Measurements from ENCODE around the gene SIGLECL1. TPM values are rescaled to one million over a fixed set of nuclear protein-coding genes. Genes with fewer than 3 reads are reported as not detected.

Gene SIGLECL1
- total and polyA plus RNA-seq, 2 donors from 2014 or later, result not detected

DNA sequence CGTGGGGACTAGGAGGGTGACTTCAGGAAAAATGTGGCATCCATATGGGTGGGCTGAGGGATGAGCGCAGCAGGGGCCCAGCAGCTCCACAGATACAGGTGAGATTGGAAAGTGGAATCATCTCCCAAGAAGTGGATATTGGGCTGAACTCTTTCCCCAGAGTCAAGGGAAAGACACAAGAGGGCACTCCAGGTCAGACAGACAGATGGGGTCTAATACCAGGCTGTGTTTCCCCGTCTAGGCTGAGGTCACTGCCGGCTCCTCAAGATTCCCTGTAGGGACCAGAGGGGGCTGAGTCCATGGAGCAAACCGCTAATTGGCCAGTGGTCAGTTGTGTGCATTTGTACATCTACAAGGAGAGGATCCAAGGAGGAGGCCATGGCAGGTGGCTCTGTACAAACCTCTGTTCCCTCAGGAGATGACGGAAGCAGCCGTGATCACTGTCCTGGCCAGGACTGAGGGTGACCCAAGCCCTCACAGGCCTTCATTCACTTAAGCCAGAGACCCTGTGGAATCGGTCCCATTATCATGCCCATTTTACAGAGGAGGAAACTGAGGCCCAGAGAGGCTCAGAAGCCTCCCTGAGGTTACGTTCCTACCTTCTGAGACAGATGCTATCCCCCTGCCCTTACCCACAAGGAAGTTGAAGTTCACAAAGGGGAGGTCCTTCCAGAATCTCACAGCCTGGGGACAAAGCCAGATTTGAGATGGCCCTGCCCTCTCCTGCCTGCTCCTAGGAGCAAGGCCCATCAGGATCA lies 45.6 kb downstream of the SIGLECL1 start:
- TF ChIP-seq, protein P1, sequence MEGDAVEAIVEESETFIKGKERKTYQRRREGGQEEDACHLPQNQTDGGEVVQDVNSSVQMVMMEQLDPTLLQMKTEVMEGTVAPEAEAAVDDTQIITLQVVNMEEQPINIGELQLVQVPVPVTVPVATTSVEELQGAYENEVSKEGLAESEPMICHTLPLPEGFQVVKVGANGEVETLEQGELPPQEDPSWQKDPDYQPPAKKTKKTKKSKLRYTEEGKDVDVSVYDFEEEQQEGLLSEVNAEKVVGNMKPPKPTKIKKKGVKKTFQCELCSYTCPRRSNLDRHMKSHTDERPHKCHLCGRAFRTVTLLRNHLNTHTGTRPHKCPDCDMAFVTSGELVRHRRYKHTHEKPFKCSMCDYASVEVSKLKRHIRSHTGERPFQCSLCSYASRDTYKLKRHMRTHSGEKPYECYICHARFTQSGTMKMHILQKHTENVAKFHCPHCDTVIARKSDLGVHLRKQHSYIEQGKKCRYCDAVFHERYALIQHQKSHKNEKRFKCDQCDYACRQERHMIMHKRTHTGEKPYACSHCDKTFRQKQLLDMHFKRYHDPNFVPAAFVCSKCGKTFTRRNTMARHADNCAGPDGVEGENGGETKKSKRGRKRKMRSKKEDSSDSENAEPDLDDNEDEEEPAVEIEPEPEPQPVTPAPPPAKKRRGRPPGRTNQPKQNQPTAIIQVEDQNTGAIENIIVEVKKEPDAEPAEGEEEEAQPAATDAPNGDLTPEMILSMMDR (IDR thresholded peaks at IDR 0.05; ENCODE audit: borderline replicate concordance, extremely low read depth, insufficient read depth), result no peak
- FAIRE-seq, result no peak
- H3K27ac ChIP-seq (ENCODE audit: low read depth in 2 of 2, low read length in 2 of 2), result no peak overlapping the region

DNA sequence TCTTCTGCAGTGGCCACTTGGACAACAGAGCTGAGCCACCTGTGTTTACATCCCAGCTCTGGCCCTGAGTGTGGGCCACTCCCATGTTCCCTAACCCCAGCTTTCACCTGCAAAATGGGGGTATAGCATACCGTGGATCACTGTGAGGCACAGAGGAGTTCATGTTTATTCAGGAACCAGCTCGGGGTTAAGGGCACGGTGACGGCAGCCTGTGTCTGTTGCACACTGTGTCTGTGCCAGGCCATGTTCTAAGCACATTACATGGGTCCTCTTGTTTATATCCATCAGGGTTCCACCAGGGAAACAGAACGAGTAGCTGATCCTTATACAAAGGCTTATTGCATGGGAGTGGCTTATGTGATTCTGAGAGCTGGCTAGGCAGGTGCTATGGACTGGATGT lies 46.5 kb downstream of the SIGLECL1 start:
- H3K36me3 ChIP-seq (ENCODE audit: control insufficient read depth in 2 of 3, insufficient read depth in 3 of 3, low read length in 3 of 3), result no peaks in the 10 kb centered on the region
- H3K9me3 ChIP-seq (ENCODE audit: control insufficient read depth in 2 of 3, insufficient read depth in 1 of 3, low read length in 3 of 3), result peaks cover 0 to 5% (median 0%) of the 10 kb centered on the region in 3 donors
- no peak overlapping the region for H3K27ac ChIP-seq (ENCODE audit: low read depth in 2 of 2, low read length in 2 of 2)
- no peak overlapping the region for H3K4me3 ChIP-seq (ENCODE audit: low read length in 3 of 3)
- FAIRE-seq, result no peak
- intact Hi-C loops (cut with DNase I), result no loop called here
- H3K4me1 ChIP-seq (ENCODE audit: control insufficient read depth in 2 of 3, insufficient read depth in 2 of 3, low read depth in 1 of 3, low read length in 3 of 3), result no peaks in the 10 kb centered on the region
- no peak overlapping the region for H3K9ac ChIP-seq (ENCODE audit: low read length in 3 of 3)
- no peaks in the 10 kb centered on the region for H3K27me3 ChIP-seq (ENCODE audit: control insufficient read depth, insufficient read depth, low read length)
- DNase-seq, result no peak
- TF ChIP-seq, protein P1 (IDR thresholded peaks at IDR 0.05; ENCODE audit: borderline replicate concordance, extremely low read depth, insufficient read depth), result no peak

More for the DNA sequence above, 45.6 kb downstream of the SIGLECL1 start:
- Histone ChIP-seq H3K9me3 (ENCODE audit: control insufficient read depth in 2 of 3, insufficient read depth in 1 of 3, low read length in 3 of 3) (peaks cover 0 to 1% (median 0%) of the 10 kb centered on the region in 3 donors), H3K36me3 (ENCODE audit: control insufficient read depth in 2 of 3, insufficient read depth in 3 of 3, low read length in 3 of 3) (no peaks in the 10 kb centered on the region), H3K9ac (ENCODE audit: low read length in 3 of 3) (no peak overlapping the region), H3K4me1 (ENCODE audit: control insufficient read depth in 2 of 3, insufficient read depth in 2 of 3, low read depth in 1 of 3, low read length in 3 of 3) (no peaks in the 10 kb centered on the region), H3K27me3 (ENCODE audit: control insufficient read depth, insufficient read depth, low read length) (no peaks in the 10 kb centered on the region), H3K4me3 (ENCODE audit: low read length in 3 of 3) (no peak overlapping the region)
- DNase-seq, result no peak
- intact Hi-C loops (cut with DNase I), result no loop called here

DNA sequence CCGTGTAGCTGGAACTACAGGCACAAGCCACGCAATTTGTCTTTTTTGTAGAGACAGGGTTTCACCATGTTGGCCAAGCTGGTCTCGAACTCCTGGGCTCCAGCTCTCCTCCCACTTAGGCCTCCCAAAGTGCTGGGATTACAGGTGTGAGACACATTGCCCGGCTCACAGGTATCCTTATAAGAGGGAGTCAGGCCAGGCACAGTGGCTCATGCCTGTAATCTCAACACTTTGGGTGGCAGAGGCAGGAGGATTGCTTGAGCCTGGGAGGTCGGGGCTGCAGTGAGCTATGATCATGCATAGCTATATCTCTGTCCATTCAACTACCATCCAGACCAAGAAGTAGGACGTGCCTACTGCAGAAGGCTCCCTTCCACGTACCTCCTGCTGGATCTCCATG lies 50.4 kb downstream of the SIGLECL1 start:
- Histone ChIP-seq H3K4me1 (ENCODE audit: control insufficient read depth in 2 of 3, insufficient read depth in 2 of 3, low read depth in 1 of 3, low read length in 3 of 3) (no peaks in the 10 kb centered on the region), H3K9me3 (ENCODE audit: control insufficient read depth in 2 of 3, insufficient read depth in 1 of 3, low read length in 3 of 3) (peaks cover 0 to 15% (median 3%) of the 10 kb centered on the region in 3 donors), H3K27ac (ENCODE audit: low read depth in 2 of 2, low read length in 2 of 2) (no peak overlapping the region), H3K9ac (ENCODE audit: low read length in 3 of 3) (no peak overlapping the region), H3K27me3 (ENCODE audit: control insufficient read depth, insufficient read depth, low read length) (no peaks in the 10 kb centered on the region), H3K36me3 (ENCODE audit: control insufficient read depth in 2 of 3, insufficient read depth in 3 of 3, low read length in 3 of 3) (no peaks in the 10 kb centered on the region), H3K4me3 (ENCODE audit: low read length in 3 of 3) (no peak overlapping the region)
- intact Hi-C loops (cut with DNase I), result no loop called here
- TF ChIP-seq, protein P1 (IDR thresholded peaks at IDR 0.05; ENCODE audit: borderline replicate concordance, extremely low read depth, insufficient read depth), result no peak
- FAIRE-seq (no peak), DNase-seq (no peak)
